ENCODE measurements around the gene UPF1.

Gene UPF1

DNA sequence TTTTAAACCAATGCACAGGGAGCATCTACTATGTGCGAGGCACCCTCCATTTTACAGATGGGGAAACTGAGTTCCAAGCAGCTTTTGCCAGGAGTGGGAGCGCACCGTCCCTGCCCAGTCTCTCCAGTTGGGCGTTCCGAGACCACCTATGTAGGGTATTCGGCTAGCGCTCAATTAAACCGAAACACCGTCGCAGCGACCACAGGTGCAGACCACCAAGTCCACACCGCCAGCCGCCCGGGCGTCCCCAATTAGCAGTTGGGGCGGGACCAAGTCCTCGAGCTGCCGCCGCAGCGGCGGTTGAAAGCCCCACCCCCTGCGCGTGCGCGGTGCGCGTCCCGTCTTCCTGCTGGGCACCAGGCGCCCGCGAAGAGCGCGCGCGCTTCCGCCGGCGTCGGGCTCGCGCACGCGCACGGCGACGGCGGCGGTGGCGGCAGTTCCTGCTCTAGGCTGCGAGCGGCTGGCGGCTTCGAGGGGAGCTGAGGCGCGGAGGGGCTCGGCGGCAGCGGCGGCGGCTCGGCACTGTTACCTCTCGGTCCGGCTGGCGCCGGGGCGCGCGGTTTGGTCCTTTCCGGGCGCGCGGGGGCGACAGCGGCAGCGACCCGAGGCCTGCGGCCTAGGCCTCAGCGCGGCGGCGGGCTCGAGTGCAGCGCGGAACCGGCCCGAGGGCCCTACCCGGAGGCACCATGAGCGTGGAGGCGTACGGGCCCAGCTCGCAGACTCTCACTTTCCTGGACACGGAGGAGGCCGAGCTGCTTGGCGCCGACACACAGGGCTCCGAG, at the start of gene UPF1:
TSS of gene UPF1 (plus strand) at position 436 of the 782 bp plus-strand sequence. CDS start at position 687, 251 bp downstream.
- DNase-seq: peak; percentile 98

DNA sequence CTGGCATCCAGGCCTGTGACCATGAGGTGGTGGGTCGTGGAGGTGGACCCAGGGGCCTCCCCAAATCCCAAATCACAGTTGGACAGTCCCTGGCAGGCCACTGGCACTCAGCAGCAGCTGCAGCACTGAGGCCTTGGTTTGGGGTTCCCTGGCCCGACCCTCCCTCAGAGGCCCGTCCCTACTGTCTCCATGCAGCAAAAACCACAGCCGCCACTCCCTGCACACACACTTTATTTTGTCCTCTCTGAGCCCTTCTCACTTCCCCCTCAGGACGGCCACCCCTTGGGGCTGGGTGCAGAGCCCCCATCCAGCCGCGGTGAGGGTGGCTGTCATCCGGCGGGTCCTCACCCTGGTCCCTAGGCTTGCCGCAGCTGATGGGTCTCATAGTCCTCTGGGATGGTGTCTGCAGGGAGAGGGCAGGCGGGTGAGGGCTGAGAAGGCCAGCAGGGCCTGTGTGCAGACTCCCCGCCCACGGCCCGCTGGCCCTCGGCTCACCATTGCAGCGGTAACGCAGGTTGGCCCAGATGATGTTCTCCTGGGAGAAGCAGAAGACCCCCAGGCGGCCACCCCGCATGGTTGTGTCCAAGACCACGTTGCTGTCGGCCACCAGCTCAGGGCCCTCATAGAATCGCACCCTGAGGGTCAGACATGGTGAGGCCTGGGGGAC, 49.1 kb upstream of the UPF1 start:
- DNase-seq: no peak

- no peak for DNase-seq
Observed at GRCh38 chr19:18783958-18784785, 47.6 kb upstream of the UPF1 start.

GRCh38 chr19:18784786-18785120, 47.0 kb upstream of the UPF1 start:
- no peak for DNase-seq

DNA sequence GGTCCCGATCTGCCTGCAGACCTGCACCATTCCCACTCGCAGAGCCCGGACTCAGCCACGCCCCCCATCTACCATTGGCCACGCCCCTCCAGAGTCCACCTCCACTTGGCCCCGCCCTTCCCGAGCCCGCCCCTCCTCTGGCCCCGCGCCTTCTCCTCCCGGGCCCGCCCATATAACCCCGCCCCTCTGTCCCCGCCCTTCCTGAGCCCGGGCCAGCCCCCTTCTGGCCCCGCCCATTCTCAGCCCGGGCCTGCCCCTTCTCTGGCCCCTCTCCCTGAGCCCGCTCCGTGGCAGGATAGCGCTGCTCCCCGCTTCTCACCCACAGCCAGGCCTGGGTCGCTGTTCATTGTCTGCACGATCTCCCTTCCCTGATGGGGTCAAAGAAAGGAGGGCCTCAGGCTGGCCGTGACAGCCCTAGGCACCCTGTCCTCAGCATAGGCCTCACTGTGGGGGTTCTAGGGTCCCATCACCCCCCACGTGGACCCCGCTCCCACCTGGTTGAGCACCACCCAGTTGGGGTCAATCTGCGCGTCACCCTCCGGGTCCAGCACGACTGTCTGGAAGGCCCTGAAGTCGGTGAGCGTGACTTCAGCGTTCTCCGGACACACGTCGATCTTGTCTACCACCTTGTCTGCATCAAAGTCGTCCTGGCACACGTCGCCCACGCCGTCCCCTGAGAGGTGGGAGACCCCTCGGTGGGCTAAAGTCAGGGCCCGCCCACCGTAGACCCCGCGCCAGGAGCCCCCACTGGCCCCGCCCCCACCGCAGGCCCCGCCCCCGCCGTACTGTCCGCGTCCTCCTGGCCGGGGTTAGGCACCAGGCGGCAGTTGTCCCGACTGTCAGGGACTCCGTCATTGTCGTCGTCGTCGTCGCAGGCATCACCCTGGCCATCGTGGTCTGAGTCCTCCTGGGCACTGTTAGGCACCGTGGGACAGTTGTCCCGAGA, 46.3 kb upstream of the UPF1 start:
- peak; percentile 85 for DNase-seq

DNA sequence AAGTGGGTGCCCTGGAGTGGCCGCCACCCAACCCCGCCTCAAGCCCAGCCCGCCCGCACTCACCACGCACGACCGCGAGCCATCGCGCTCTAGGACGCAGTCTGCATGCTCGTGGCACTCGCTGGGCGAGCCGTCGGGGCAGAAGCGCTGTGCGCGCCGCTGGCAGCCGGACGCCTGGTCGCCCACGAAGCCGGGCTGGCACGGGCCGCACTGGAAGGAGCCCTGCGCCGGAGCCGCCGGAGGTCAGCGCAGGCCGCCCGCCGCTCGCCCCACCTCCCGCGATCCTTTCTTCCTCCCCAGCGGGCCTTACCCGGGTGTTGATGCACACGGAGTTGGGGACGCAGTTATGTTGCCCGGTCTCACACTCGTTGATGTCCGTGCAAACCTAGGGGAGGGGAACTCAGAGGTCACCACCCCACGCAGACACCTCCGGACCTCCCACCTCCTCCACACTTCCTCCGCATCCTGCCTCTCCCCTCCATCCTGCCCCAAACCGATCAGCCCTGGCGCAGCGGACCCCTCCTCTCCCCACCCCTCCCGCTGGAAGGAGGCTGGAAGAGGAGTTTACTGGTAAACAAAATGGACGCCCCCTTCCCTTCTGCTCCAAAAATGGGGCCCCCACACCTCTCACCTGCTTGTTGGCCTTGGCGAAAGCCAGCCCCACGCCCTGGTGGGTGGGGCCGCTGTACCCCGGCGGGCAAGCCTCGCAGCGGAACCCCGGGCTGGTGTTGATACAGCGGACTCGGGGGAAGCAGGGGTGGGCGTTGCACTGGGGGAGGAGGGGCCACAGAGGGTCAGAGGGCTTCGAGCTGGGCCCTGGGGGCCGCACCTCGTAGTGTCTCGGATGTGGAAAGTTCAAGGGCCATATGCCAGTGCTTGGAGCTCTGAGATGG, 43.0 kb upstream of the UPF1 start:
- no peak for DNase-seq

GRCh38 chr19:18789422-18789869, 42.3 kb upstream of the UPF1 start:
- no peak for DNase-seq

- peak; percentile 27 for DNase-seq
Observed at GRCh38 chr19:18789883-18790565, 41.7 kb upstream of the UPF1 start.

- DNase-seq: no peak
Observed at GRCh38 chr19:18790566-18791314, 41.0 kb upstream of the UPF1 start, which contains the start of gene COMP. TSS of gene COMP (minus strand) at chr19:18791305. CDS start at chr19:18791269, 36 bp downstream.

GRCh38 chr19:18791315-18791678, 40.5 kb upstream of the UPF1 start:
- DNase-seq: no peak

DNA sequence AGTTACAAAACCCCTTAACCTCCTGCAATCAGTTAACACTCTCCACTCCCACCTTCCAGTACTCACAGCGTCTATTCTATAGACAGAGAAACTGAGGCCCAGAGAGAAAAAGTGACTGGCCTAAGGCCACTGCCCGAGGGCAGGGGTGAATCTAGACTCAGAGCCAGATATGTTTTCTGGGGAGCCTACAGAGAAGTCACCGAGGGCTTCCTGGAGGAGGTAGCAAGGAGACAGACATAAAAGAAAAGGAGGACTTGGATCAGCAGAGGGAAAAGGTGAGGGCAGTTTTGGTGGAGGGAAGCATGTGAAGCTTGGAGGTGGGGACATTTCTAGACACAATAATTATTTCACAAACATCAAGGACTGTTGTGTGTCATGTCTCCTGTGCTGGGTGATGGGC, 39.1 kb upstream of the UPF1 start:
- DNase-seq: no peak

DNA sequence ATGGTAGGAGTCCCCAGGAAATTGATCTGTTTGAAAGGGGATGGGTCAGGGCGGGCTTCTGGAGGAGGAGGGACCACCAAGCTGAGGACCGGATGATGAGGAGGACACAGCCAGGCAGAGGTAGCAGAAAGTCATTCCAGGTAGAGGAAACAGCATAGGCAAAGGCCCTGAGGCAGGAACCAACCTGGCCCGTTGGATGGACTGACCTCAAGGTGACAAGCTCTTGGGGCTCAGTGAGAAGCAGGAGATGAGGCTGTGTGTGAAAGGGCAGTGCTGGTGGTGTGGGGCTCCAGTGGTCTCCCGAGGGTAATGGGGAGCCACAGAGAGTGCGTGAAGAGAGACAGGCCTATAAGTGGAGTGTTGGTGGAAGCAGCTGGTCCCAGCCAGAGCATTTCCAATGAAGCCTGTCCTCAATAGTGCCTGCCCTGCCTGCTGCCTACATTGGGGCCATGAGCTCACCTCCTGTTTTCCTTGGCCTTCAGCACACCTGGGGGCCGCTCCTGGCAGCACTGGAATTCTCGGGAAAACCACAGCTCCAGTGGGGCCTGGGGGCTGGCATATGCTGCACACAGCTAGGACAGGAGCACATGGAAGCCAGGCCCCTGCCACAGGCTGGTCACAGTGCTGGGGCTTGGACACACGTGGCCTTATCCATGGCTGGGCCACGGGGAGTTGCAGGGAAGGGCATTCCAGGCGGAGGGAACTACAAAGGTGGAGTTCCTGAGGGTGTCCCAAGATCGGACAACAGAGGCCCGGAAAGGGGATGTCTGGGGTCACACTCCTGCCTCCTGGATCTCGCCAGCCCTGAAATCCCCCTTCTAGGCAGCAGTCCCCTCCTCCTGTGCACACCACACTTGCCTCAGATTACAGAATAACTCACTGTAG, 38.4 kb upstream of the UPF1 start:
- DNase-seq: no peak

DNA sequence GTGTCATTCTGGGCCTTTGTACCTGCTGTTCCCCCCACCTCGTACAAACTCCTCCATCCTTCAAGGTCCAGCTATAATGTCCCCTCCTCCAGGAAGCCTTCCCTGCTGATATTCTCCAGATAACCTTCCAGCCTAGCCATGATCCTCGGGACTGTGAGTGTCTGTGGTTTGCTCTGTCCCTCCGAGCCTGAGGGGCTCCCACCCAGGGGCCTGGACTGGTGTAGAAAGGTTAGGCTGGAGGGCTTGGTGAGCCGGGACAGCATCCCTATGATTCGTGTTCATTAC, 37.8 kb upstream of the UPF1 start:
- DNase-seq: no peak

DNA sequence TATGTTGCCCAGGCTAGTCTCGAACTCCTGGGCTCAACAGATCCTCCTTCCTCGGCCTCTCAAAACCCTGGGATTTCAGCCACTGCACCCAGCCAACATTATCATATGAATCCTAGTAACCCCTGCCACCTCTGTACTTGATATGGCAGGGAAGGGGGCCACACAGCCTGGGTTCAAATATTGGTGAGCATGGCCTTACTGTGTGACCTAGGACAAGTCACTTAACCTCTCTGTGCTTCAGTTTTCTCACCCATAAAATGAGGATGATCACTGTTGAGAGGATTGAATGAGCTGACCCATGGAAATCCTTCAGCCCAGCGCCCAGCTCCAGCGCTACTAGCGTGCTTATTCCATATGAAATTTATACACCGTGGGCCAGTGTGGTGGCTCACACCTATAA, 37.1 kb upstream of the UPF1 start:
- no peak for DNase-seq

DNA sequence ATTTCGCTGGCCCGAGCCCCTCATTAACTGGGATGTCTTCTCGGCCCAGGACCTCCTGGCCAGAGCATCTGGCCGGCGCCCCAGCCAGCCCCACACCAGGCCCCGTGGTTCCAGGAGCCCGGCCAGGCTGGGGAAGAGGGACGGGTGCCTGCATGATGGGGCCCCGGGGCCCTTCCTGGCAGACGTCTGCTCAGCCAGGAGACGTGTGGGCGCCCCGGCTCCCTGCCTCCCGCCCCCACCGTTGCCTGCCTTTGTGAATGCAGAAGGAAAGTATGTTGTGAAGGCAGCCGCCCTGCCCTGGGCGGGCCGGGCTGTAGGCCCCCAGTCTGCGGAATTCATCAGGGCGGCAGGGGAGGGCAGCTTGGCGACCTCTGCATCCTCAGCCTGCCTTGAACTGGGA, 36.2 kb upstream of the UPF1 start:
- DNase-seq: no peak

DNA sequence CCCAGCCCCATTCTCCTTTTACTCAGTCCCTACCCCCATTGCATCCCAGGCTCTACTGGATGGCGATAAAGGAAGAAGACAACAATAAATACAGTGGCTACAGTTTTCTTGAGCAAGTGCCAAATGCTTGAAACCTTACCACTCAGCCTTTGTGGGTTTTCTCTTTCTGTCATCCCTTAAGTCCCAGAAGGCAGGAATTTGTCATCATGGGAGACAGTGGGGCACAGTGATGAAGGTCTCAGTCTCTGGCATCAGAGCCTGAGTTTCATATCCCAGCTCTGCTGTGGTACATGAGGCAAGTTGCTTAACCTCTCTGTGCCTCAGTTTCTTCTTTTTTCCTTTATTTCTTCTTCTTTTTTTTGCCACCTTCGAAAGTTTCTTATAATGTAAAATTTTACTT, 35.5 kb upstream of the UPF1 start:
- no peak for DNase-seq

DNA sequence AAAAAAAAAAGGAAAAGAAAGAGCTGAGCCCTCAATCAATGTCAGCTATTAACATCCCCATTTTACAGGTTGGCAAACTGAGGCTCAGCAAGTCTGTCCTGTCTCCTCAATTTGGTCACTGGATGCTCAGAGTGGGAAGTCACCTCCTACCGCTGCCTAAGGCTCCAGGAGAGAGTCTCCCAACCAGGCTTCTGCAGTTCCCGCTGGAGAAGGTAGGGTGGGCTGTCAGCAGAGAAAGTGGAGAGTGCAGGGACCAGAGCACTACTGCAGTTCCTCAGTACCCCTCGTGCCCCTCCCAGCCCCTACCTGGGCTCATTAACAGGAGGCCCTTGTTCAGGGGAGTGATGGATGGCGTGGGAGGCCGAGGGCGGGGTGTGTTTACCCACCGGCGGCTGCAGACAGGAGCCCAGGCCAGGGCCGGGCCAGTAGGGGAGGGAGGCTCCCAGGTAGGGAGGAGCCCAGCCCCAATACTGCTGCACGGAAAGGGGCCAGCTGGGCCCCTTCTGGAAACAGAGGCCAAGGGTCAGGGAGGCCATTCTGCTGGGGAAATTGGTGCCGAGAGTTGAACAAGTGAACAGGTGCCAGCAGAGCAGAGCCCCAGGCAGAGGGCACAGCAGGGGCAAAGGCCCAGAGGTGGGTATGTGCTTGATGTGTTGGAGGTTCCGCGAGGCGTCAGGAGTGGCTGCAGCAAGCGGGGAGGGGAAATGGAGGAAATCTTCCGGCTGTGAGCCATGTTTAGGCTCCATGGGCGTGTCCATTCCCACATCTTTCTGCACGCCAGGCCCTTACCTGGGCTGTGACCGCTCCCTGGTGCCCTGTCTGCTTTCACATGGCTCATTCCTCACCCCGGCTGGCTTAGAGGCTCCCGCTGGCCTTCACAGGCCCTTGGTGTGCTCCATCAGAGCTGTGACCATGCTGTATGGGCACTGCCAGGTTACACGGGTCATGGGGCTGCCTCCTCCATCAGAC, 33.1 kb upstream of the UPF1 start:
- DNase-seq: no peak

DNA sequence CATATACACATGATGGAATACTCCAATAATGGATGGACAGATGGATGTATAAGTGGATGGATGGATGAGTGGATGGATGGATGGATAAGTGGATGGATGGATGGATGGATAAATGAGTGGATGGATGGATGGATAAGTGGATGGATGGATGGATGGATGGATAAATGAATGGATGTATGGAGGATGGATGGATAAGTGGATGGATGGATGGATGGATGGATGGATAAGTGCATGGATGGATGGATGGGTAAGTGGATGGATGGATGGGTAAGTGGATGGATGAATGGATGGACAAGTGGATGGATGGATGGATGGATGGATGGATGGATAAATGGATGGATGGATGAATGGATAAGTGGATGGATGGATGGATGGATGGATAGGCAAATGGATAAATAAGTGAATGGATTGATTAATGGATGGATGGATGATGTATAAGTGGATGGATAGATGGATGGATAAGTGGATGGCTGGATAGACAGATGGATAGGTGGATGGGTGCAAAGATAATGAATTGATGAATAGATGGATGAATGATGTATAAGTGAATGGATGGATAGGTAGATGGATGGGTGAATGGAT, 32.3 kb upstream of the UPF1 start:
- DNase-seq: no peak

All from suppressor macrophage treated with lipopolysaccharide for 4 hours (primary cell).